Cardiac muscle cell (in vitro differentiated cells and primary cell): ENCODE results near the gene UGT1A10. TPM values are rescaled to one million over a fixed set of nuclear protein-coding genes. Genes with fewer than 3 reads are reported as not detected.
A peak's percentile ranks its signal among the peaks of the same experiment; 100 is the strongest.

Source experiments
- DNase-seq, 2 donors: peaks; one replicate each; pipeline versions ENCODE4 v3.0.0 to v3.0.0-alpha.2; 2010 to 2017; ENCODE audit warnings: low read depth in 1 of 2, low spot score in 1 of 2
- H3K27ac ChIP-seq: fragments of 200-600 bp; sonication (generic); 2 replicates; pipeline ENCODE4 v1.5.1; 2016
- H3K27me3 ChIP-seq: fragments of 200-600 bp; sonication (generic); 2 replicates; pipeline ENCODE4 v1.6.0; 2016; ENCODE audit warnings: control low read depth
- H3K36me3 ChIP-seq: fragments of 200-600 bp; sonication (generic); 2 replicates; pipeline ENCODE4 v1.5.1; 2016; ENCODE audit warnings: control low read depth
- H3K4me1 ChIP-seq: fragments of 200-600 bp; sonication (generic); 2 replicates; pipeline ENCODE4 v1.8.1; 2017; ENCODE audit warnings: low read depth, mild to moderate bottlenecking, mixed run types
- H3K4me3 ChIP-seq: fragments of 200-600 bp; sonication (generic); 2 replicates; pipeline ENCODE4 v1.5.1; 2016; ENCODE audit warnings: mild to moderate bottlenecking
- H3K9me3 ChIP-seq: fragments of 200-600 bp; sonication (generic); 2 replicates; pipeline ENCODE4 v1.5.1; 2017; ENCODE audit warnings: low read depth, mild to moderate bottlenecking, control low read depth
- polyA plus RNA-seq: library from polyadenylated mRNA; unstranded; fragments of >200 nt; fragmentation: Nextera tagmentation; extraction: Ambion mirVana; gene quantifications from 2 replicates; pipeline ENCODE4 v1.2.1, GENCODE V29; 2016
- total RNA-seq: library from RNA; depleted of rRNA; stranded (reverse); fragments of >200 nt; gene quantifications from 2 replicates; pipeline ENCODE4 v1.2.3, GENCODE V29; 2016
- TF ChIP-seq, protein P1 (sequence below): IDR thresholded peaks from 2 replicates; pipeline ENCODE4 v1.5.1; 2012; ENCODE audit warnings: low read depth, mild to moderate bottlenecking, low read length

The UGT1A10 gene
- total and polyA plus RNA-seq, 2 experiments from 2014 or later, result not detected

DNA sequence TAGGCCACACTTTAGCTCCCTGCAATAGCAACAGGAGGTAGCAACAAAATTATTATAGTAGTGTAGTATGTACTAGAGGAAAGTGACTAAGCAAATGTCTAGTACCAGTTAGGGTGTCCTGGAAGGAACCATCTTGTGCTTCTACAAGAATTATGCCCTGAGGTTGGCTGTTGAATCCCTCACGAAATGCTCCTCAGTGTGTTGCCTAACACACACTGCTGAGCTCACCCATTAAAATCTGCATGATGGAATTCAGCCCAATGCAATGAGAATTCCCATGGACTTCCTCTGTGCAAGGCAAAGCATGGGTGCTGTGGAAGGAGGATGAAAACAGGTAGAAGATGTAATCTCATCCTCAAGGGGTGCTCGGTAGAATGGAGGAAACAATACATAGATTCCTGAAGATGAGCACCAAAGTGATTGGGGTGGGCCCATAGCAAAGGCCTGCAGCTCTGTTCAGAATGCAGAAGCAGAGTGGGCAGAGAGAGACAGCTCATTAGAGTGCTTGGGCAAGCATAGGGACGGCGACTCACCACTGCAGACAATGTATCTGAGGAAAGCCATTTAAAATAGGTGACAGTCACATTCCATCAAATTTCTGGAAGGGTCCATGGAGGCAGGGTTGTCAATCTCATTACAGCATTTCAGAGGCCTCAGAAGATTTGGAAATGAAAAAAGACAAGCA lies 44.3 kb downstream of the UGT1A10 start:
- no peak overlapping the region for H3K27ac ChIP-seq
- no peaks in the 10 kb centered on the region for H3K9me3 ChIP-seq
- no peaks in the 10 kb centered on the region for H3K36me3 ChIP-seq
- no peak for DNase-seq
- H3K4me1 ChIP-seq, result no peaks in the 10 kb centered on the region
- H3K4me3 ChIP-seq, result no peak overlapping the region
- TF ChIP-seq, protein P1, sequence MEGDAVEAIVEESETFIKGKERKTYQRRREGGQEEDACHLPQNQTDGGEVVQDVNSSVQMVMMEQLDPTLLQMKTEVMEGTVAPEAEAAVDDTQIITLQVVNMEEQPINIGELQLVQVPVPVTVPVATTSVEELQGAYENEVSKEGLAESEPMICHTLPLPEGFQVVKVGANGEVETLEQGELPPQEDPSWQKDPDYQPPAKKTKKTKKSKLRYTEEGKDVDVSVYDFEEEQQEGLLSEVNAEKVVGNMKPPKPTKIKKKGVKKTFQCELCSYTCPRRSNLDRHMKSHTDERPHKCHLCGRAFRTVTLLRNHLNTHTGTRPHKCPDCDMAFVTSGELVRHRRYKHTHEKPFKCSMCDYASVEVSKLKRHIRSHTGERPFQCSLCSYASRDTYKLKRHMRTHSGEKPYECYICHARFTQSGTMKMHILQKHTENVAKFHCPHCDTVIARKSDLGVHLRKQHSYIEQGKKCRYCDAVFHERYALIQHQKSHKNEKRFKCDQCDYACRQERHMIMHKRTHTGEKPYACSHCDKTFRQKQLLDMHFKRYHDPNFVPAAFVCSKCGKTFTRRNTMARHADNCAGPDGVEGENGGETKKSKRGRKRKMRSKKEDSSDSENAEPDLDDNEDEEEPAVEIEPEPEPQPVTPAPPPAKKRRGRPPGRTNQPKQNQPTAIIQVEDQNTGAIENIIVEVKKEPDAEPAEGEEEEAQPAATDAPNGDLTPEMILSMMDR, result no peak
- H3K27me3 ChIP-seq, result no peaks in the 10 kb centered on the region

DNA sequence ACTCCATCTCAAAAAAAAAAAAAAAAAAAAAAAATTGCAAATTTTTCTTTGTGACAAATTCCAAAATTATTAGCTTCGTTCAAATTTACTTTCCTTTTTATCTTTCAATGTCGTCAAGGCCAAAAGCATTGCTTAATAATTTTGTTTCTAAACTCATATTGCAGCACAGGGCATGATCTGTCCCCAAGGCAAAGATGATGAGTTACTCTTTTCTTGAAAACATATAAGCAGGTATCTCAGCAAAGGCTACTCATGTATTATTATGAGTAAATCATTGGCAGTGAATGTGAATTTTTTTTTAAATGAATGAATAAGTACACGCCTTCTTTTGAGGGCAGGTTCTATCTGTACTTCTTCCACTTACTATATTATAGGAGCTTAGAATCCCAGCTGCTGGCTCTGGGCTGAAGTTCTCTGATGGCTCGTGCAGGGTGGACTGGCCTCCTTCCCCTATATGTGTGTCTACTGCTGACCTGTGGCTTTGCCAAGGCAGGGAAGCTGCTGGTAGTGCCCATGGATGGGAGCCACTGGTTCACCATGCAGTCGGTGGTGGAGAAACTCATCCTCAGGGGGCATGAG lies 45.4 kb downstream of the UGT1A10 start, which contains the start of gene UGT1A7:
TSS of gene UGT1A7 (plus strand) at position 381 of the 579 bp plus-strand sequence. CDS start at position 418, 37 bp downstream.
- Histone ChIP-seq H3K4me1 (no peaks in the 10 kb centered on the region), H3K9me3 (no peaks in the 10 kb centered on the region), H3K27me3 (no peaks in the 10 kb centered on the region), H3K36me3 (no peaks in the 10 kb centered on the region), H3K4me3 (no peak within 1 kb of the TSS), H3K27ac (no peak within 1 kb of the TSS)
- TF ChIP-seq, protein P1, result no peak
- DNase-seq, result no peak

DNA sequence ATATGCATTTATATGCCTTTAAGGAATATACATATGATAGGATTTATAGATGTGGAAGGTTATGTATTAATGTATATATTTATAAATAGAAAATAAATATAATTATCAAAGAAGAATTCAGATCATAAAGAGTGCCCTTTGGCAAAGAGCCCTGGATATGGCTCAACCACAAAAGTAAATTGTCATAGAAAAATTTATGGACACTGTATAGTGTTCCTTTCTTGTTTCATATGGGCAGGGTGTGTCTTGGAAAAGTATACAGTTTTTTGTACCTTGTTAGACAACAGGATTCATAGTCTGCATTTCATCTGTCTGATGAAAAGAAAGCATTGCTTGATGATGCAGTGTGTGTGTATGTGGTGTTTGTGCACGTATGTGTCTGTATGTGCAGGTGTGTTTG lies 48.4 kb downstream of the UGT1A10 start:
- no peaks in the 10 kb centered on the region for H3K4me1 ChIP-seq
- H3K27ac ChIP-seq, result no peak overlapping the region
- H3K27me3 ChIP-seq, result no peaks in the 10 kb centered on the region
- no peaks in the 10 kb centered on the region for H3K9me3 ChIP-seq
- TF ChIP-seq, protein P1, result no peak
- H3K4me3 ChIP-seq, result no peak overlapping the region
- H3K36me3 ChIP-seq, result no peaks in the 10 kb centered on the region
- no peak for DNase-seq

DNA sequence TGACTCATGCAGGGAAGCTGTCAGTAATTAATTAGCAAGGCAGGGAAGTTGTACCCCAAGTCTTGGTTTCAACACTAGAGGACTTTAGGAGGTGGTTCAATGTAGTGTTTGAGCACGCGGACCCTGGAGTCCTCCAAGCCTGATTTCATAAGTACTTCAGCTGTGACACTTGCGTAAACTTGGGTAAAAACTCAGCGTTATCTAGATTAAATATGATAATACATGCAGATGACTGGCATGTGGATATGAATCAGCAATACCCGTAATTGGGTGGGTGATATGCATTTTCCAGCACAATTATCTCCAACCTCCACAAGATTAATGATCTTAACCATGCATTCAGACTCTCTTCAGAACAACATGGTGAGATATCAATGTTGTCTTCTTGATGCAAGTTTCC lies 50.7 kb downstream of the UGT1A10 start:
- no peaks in the 10 kb centered on the region for H3K9me3 ChIP-seq
- no peaks in the 10 kb centered on the region for H3K36me3 ChIP-seq
- H3K4me3 ChIP-seq, result no peak overlapping the region
- DNase-seq, result peak in 1 of 2 donors; percentile 21
- no peaks in the 10 kb centered on the region for H3K27me3 ChIP-seq
- TF ChIP-seq, protein P1, result no peak
- H3K27ac ChIP-seq, result no peak overlapping the region
- no peaks in the 10 kb centered on the region for H3K4me1 ChIP-seq

DNA sequence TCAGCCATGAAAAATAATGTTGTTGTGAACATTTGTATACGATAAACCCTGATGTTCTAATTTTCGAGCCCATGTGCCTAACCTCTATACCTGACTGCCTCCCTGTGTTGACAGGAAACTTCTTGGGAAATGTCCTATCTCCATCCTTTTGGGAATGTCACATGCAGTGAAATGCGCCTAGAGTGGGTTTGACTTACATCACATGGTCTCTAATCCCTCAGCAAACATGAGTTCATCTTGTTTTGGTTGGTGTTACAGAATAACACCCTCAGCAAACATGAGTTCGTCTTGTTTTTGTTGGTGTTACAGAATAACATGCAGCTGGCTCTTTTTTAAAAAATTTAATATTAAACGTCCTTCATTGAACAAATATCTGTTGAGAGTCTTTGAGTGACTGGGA lies 52.1 kb downstream of the UGT1A10 start:
- TF ChIP-seq, protein P1, result no peak
- H3K36me3 ChIP-seq, result no peaks in the 10 kb centered on the region
- no peaks in the 10 kb centered on the region for H3K27me3 ChIP-seq

More for the DNA sequence above, 52.1 kb downstream of the UGT1A10 start:
- H3K27ac ChIP-seq, result no peak overlapping the region
- no peaks in the 10 kb centered on the region for H3K4me1 ChIP-seq
- DNase-seq, result no peak
- no peaks in the 10 kb centered on the region for H3K9me3 ChIP-seq
- no peak overlapping the region for H3K4me3 ChIP-seq
